Measurements from ENCODE around the gene FER. TPM values are rescaled to one million over a fixed set of nuclear protein-coding genes. Genes with fewer than 3 reads are reported as not detected.

The FER gene
- total RNA-seq, 2 experiments from 2014 or later = 9.0 to 9.8 TPM

GRCh38 chr5:108707141-108707540 lies 40.6 kb upstream of the FER start:
- Mint-ChIP-seq H3K27me3 (peaks cover 5% of the 10 kb centered on the region), H3K27ac (no peak overlapping the region), H3K9me3 (no peaks in the 10 kb centered on the region), H3K4me3 (no peak overlapping the region), H3K36me3 (ENCODE audit: low read depth) (no peaks in the 10 kb centered on the region), H3K4me1 (ENCODE audit: low read depth) (no peaks in the 10 kb centered on the region)
- POLR2A ChIA-PET = no interaction called here
- no peak for TF ChIP-seq CTCF (IDR thresholded peaks at IDR 0.05)
- ATAC-seq (no peak), DNase-seq (no peak)
- intact Hi-C loops (cut with micrococcal nuclease) = no loop called here
- CTCF ChIA-PET = interaction anchor here (1.6 kb wide), 1 partner anchor 10 kb away, joined by 3 read pairs; no protein-coding TSS in a partner anchor

DNA sequence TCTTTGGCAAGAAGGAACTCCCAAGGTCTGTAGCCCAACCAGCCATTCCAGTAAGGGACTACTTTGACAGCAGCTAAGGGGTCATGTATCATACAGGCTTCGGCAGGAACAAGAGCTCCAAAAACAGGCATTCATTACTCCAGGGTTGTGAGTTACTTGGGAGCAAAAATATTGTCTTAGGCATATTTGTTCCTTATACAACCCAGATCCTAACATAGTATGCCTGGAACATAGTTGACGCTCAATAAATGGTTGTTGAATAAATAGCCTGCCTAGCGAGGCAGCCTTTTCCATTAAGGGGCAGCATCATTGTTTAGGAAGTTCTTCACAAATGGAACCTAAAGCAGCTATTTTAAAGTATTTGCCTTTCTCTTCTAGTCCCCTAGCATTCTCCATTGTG lies 35.8 kb upstream of the FER start:
- no peak for ATAC-seq
- no peaks in the 10 kb centered on the region for H3K36me3 Mint-ChIP-seq (ENCODE audit: low read depth)
- peaks cover 12% of the 10 kb centered on the region for H3K27me3 Mint-ChIP-seq
- no peaks in the 10 kb centered on the region for H3K4me1 Mint-ChIP-seq (ENCODE audit: low read depth)
- ChIA-PET CTCF (no interaction called here), POLR2A (no interaction called here)
- H3K27ac Mint-ChIP-seq = no peak overlapping the region
- no peak for DNase-seq
- no peak for TF ChIP-seq CTCF (IDR thresholded peaks at IDR 0.05)
- no peaks in the 10 kb centered on the region for H3K9me3 Mint-ChIP-seq
- no peak overlapping the region for H3K4me3 Mint-ChIP-seq
- intact Hi-C loops (cut with micrococcal nuclease) = no loop called here

DNA sequence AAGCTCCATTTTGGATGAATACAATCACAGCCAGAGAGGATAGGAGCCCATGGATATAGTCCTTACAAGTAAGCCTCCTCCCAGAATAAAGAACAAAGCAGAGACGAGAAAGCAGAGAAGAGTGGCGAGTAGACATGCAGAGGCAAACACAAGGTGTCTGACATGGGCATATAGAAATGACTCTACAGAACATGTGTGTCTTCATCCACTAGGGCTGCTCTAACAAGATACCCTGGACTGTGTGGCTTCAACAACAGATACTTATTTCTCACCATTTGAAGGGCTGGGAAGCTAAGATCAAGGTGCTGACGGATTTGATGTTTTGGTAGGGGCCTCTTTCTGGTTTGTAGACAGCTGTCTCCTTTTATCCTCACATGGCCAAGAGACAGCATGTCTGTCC lies 32.3 kb upstream of the FER start:
- no peak for ATAC-seq

GRCh38 chr5:108720391-108720790 lies 27.3 kb upstream of the FER start:
- intact Hi-C loops (cut with micrococcal nuclease) = no loop called here
- ChIA-PET POLR2A (no interaction called here), CTCF (no interaction called here)
- peak; percentile 71 for ATAC-seq
- Mint-ChIP-seq H3K27ac (no peak overlapping the region), H3K27me3 (peaks cover 11% of the 10 kb centered on the region), H3K4me1 (ENCODE audit: low read depth) (peaks cover 7% of the 10 kb centered on the region), H3K4me3 (no peak overlapping the region), H3K9me3 (no peaks in the 10 kb centered on the region), H3K36me3 (ENCODE audit: low read depth) (no peaks in the 10 kb centered on the region)
- DNase-seq = peak; percentile 7
- TF ChIP-seq CTCF (IDR thresholded peaks at IDR 0.05) = no peak

More for the DNA sequence above, 32.3 kb upstream of the FER start:
- no peak for DNase-seq
- no peak overlapping the region for H3K27ac Mint-ChIP-seq
- ChIA-PET CTCF (no interaction called here), POLR2A (no interaction called here)
- H3K36me3 Mint-ChIP-seq (ENCODE audit: low read depth) = no peaks in the 10 kb centered on the region
- no peak overlapping the region for H3K4me3 Mint-ChIP-seq
- H3K4me1 Mint-ChIP-seq (ENCODE audit: low read depth) = peaks cover 3% of the 10 kb centered on the region
- no peaks in the 10 kb centered on the region for H3K9me3 Mint-ChIP-seq
- no peak for TF ChIP-seq CTCF (IDR thresholded peaks at IDR 0.05)
- intact Hi-C loops (cut with micrococcal nuclease) = no loop called here
- H3K27me3 Mint-ChIP-seq = peaks cover 17% of the 10 kb centered on the region

GRCh38 chr5:108726446-108727235 lies 21.1 kb upstream of the FER start:
- no peak for DNase-seq
- Mint-ChIP-seq H3K27me3 (peaks cover 25% of the 10 kb centered on the region), H3K36me3 (ENCODE audit: low read depth) (no peaks in the 10 kb centered on the region), H3K27ac (no peak overlapping the region), H3K9me3 (no peaks in the 10 kb centered on the region), H3K4me3 (peak overlapping the region; percentile 65), H3K4me1 (ENCODE audit: low read depth) (peaks cover 28% of the 10 kb centered on the region)
- intact Hi-C loops (cut with micrococcal nuclease) = no loop called here
- ChIA-PET POLR2A (interaction anchor here (3.9 kb wide), 1 partner anchor 22 kb away, joined by 29 read pairs; the partner anchor contains the start of gene FER), CTCF (no interaction called here)
- no peak for TF ChIP-seq CTCF (IDR thresholded peaks at IDR 0.05)
- no peak for ATAC-seq
